ENCODE measurements around the gene CEL. TPM values are rescaled to one million over a fixed set of nuclear protein-coding genes. Genes with fewer than 3 reads are reported as not detected.

Gene CEL
- total RNA-seq, 2 donors from 2014 or later, result 1.7 to 2.8 TPM

DNA sequence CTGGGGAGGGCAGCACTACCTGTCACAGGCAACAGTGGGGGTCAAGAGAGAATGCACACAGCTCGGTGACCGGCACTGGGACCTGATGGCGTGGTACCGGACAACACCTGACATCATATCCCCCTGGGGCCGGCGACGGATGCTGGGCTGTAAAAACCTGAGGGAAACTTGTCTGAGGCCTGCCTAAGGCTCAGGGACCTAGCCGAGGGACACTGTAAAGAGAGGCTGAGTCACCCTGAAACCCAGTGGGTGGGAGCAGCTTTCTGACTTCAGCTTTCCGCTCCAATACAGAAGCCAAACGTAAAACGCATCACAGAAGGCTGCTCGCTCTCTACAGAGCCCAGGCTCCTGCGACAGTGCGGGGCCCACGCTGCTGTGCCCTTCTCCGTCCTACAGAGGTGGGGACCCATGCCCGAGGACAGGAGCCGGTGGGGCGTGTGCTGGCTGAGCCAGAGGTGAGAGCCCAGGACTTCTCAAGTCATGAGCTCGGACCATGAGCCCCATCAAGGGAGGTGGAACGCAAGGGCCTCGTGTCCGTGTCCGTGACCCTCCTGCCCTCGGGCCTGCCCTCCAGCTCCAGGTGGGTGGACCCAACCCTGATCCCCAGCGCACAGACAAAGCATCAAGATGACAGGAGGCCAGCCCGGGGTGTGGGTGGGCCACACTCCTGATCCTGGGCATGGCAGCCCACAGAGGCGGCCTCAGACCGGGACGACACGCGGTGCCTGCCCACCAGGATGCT, 54.0 kb downstream of the CEL start:
- TF ChIP-seq, protein P1, sequence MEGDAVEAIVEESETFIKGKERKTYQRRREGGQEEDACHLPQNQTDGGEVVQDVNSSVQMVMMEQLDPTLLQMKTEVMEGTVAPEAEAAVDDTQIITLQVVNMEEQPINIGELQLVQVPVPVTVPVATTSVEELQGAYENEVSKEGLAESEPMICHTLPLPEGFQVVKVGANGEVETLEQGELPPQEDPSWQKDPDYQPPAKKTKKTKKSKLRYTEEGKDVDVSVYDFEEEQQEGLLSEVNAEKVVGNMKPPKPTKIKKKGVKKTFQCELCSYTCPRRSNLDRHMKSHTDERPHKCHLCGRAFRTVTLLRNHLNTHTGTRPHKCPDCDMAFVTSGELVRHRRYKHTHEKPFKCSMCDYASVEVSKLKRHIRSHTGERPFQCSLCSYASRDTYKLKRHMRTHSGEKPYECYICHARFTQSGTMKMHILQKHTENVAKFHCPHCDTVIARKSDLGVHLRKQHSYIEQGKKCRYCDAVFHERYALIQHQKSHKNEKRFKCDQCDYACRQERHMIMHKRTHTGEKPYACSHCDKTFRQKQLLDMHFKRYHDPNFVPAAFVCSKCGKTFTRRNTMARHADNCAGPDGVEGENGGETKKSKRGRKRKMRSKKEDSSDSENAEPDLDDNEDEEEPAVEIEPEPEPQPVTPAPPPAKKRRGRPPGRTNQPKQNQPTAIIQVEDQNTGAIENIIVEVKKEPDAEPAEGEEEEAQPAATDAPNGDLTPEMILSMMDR (IDR thresholded peaks at IDR 0.05), result no peak
- TF ChIP-seq POLR2AphosphoS5 (IDR thresholded peaks at IDR 0.05), result no peak
- no peak for TF ChIP-seq POLR2A (IDR thresholded peaks at IDR 0.05)
- intact Hi-C loops (cut with DNase I), result no loop called here
- WGBS, result 88% methylated on average over 28 of the region's 32 CpGs
- no peak for DNase-seq (ENCODE audit: low spot score)
- no peaks in the 10 kb centered on the region for H3K9me3 ChIP-seq
- H3K4me1 ChIP-seq (replicated peaks), result peaks cover 50% of the 10 kb centered on the region
- no peaks in the 10 kb centered on the region for H3K36me3 ChIP-seq
- H3K27ac ChIP-seq, result no peak overlapping the region
- H3K4me3 ChIP-seq, result no peak overlapping the region
- no peaks in the 10 kb centered on the region for H3K27me3 ChIP-seq (replicated peaks; ENCODE audit: insufficient read depth)

GRCh38 chr9:133116346-133117231, 54.8 kb downstream of the CEL start:
- Histone ChIP-seq H3K27me3 (replicated peaks; ENCODE audit: insufficient read depth) (no peaks in the 10 kb centered on the region), H3K4me3 (no peak overlapping the region), H3K9me3 (no peaks in the 10 kb centered on the region), H3K4me1 (replicated peaks) (peaks cover 50% of the 10 kb centered on the region), H3K36me3 (no peaks in the 10 kb centered on the region), H3K27ac (peak overlapping the region in 1 of 2 donors; percentile 85)
- DNase-seq (ENCODE audit: low spot score), result no peak
- TF ChIP-seq POLR2AphosphoS5 (IDR thresholded peaks at IDR 0.05), result no peak
- TF ChIP-seq, protein P1 (IDR thresholded peaks at IDR 0.05), result no peak
- no peak for TF ChIP-seq POLR2A (IDR thresholded peaks at IDR 0.05)
- WGBS, result 74% methylated on average over 15 of the region's 20 CpGs
- intact Hi-C loops (cut with DNase I), result no loop called here

DNA sequence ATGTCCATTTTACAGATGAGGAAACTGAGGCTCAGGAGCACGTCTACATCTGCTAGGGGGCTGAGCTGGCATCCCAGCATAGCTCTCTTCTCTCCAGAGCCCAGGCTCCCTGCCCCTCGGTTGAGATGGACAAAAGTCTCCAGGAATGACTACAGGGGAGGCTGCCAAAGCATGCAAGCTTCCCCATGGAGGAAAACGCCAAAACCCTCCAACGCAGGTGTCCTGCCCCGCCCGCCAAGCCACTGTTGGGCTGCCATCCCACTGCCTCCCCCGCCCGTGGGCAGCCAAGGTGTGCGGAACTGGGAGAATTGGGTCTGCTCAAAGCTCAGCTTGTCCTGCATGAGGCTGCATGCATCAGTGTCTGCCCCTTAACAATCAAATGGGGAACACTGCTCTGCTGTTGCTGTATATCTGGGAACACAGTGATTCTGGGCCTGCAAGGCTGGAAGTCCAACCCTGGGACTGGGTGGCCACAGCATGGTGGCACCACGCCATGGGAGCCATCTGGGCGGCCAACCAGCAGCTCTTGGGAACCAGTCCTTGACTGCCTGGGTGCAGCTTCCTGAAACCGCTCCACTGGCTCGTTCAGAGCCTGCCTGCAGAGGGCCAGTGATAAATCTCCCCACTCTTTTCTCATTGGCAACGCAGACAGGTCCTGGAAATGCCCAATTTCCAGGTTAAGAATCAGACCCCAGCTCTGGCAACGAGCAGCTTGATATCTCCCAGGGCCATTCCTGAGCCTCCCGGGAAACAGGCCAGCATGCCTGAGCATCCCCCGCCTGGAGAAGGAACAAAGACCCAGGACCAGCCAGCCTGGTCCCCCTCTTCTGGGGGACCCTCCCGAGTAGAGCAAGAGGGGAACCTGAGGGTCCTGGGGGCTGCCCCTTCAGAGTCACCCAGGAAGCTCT, 55.7 kb downstream of the CEL start:
- peak overlapping the region; percentile 38 to 85 for H3K27ac ChIP-seq
- WGBS, result 39% methylated on average over 16 of the region's 18 CpGs
- DNase-seq (ENCODE audit: low spot score), result peak; percentile 60
- TF ChIP-seq POLR2AphosphoS5 (IDR thresholded peaks at IDR 0.05) (peak; percentile 54), POLR2A (IDR thresholded peaks at IDR 0.05) (no peak)
- TF ChIP-seq, protein P1 (IDR thresholded peaks at IDR 0.05), result peak in 1 of 4 experiments; percentile 31
- no peaks in the 10 kb centered on the region for H3K9me3 ChIP-seq
- H3K36me3 ChIP-seq, result no peaks in the 10 kb centered on the region
- H3K4me3 ChIP-seq, result no peak overlapping the region
- H3K4me1 ChIP-seq (replicated peaks), result peaks cover 50% of the 10 kb centered on the region
- no peaks in the 10 kb centered on the region for H3K27me3 ChIP-seq (replicated peaks; ENCODE audit: insufficient read depth)
- intact Hi-C loops (cut with DNase I), result no loop called here

- DNase-seq (ENCODE audit: low spot score), result no peak
- Histone ChIP-seq H3K4me1 (replicated peaks) (peaks cover 47% of the 10 kb centered on the region), H3K27me3 (replicated peaks; ENCODE audit: insufficient read depth) (no peaks in the 10 kb centered on the region), H3K27ac (peak overlapping the region; percentile 38 to 85), H3K36me3 (no peaks in the 10 kb centered on the region), H3K9me3 (no peaks in the 10 kb centered on the region), H3K4me3 (no peak overlapping the region)
- intact Hi-C loops (cut with DNase I), result no loop called here
- WGBS, result 69% methylated on average over 3 of the region's 3 CpGs
- TF ChIP-seq, protein P1 (IDR thresholded peaks at IDR 0.05), result no peak
- TF ChIP-seq POLR2AphosphoS5 (IDR thresholded peaks at IDR 0.05) (no peak), POLR2A (IDR thresholded peaks at IDR 0.05) (no peak)
Observed at GRCh38 chr9:133118179-133118520, 56.4 kb downstream of the CEL start.

Data from prostate gland (tissue), 2 donors.